Measurements from ENCODE around the gene RNF213. TPM values are rescaled to one million over a fixed set of nuclear protein-coding genes. Genes with fewer than 3 reads are reported as not detected.

The RNF213 gene
- total RNA-seq, 1 donor from 2014 or later, result 29.6 TPM

DNA sequence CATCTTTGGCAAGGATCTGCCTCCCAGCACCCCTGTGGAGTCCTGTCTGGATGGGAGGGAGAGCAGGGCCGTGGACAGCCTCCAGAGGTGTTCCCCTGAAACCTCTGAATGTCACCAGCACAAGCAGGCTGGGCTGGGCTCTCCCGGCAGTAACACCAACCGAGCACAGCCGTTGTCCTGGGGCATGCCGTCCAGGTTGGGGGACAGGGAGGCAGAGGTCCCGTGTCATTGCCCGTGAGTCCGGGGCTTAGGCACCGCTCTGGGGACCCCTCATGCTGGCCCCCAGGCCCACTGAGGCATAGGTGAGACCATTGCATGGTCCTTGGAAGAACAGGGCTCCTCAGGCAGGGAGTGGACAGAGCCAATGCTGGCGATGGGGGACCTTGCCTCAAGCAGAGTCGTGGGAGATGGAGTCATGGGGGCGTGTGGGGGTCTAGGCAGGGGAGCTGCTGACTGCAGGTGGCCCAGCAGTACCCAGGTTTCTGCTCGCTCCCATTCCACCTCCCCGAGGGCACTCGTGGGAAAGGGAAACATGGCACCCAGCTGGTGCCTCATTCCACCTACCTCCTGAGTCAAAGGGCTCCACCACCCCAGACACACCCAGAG lies 171.8 kb downstream of the RNF213 start:
- H3K36me3 Mint-ChIP-seq (ENCODE audit: low read depth), result no peaks in the 10 kb centered on the region
- H3K27me3 Mint-ChIP-seq (ENCODE audit: low read depth), result peaks cover 7% of the 10 kb centered on the region
- H3K27ac Mint-ChIP-seq (ENCODE audit: unreplicated experiment), result no peak overlapping the region
- TF ChIP-seq, protein P1, sequence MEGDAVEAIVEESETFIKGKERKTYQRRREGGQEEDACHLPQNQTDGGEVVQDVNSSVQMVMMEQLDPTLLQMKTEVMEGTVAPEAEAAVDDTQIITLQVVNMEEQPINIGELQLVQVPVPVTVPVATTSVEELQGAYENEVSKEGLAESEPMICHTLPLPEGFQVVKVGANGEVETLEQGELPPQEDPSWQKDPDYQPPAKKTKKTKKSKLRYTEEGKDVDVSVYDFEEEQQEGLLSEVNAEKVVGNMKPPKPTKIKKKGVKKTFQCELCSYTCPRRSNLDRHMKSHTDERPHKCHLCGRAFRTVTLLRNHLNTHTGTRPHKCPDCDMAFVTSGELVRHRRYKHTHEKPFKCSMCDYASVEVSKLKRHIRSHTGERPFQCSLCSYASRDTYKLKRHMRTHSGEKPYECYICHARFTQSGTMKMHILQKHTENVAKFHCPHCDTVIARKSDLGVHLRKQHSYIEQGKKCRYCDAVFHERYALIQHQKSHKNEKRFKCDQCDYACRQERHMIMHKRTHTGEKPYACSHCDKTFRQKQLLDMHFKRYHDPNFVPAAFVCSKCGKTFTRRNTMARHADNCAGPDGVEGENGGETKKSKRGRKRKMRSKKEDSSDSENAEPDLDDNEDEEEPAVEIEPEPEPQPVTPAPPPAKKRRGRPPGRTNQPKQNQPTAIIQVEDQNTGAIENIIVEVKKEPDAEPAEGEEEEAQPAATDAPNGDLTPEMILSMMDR (conservative IDR thresholded peaks at IDR 0.05), result no peak
- no peaks in the 10 kb centered on the region for H3K4me1 Mint-ChIP-seq
- H3K4me3 Mint-ChIP-seq, result no peak overlapping the region
- H3K9me3 Mint-ChIP-seq, result no peaks in the 10 kb centered on the region
- DNase-seq (ENCODE audit: low read depth, low spot score), result no peak

DNA sequence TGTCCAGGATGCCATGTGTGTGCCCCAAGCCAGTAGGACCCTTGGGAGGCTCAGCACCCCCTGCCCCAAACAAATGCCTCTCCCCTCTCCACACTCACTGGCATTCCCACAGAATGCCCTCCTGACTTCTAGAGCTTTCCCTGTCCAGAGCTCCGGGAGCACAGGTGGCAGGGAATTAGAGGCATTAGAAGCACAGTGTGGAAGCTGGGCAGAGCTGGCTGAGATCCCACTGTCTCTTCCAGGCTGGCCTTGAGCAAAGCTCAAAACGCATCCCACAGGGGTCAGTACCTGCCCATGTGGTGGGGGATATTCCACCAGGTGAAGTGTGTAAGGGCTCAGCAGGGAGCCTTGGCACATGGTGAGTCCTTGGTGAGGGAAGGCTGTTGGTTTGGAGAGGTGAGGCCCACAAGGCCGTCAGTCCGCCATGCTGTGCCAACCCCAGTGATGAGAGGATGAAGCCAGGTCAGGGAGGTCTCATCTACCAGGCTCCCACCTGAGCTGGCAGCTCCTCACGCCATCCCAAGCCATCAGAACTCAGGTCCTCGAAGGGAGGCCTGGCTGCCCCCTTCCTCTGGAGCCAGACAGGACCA lies 172.4 kb downstream of the RNF213 start:
- DNase-seq (ENCODE audit: low read depth, low spot score), result no peak
- TF ChIP-seq, protein P1 (conservative IDR thresholded peaks at IDR 0.05), result no peak
- peaks cover 7% of the 10 kb centered on the region for H3K27me3 Mint-ChIP-seq (ENCODE audit: low read depth)
- no peak overlapping the region for H3K4me3 Mint-ChIP-seq
- no peaks in the 10 kb centered on the region for H3K4me1 Mint-ChIP-seq
- H3K27ac Mint-ChIP-seq (ENCODE audit: unreplicated experiment), result no peak overlapping the region
- H3K9me3 Mint-ChIP-seq, result no peaks in the 10 kb centered on the region
- no peaks in the 10 kb centered on the region for H3K36me3 Mint-ChIP-seq (ENCODE audit: low read depth)

DNA sequence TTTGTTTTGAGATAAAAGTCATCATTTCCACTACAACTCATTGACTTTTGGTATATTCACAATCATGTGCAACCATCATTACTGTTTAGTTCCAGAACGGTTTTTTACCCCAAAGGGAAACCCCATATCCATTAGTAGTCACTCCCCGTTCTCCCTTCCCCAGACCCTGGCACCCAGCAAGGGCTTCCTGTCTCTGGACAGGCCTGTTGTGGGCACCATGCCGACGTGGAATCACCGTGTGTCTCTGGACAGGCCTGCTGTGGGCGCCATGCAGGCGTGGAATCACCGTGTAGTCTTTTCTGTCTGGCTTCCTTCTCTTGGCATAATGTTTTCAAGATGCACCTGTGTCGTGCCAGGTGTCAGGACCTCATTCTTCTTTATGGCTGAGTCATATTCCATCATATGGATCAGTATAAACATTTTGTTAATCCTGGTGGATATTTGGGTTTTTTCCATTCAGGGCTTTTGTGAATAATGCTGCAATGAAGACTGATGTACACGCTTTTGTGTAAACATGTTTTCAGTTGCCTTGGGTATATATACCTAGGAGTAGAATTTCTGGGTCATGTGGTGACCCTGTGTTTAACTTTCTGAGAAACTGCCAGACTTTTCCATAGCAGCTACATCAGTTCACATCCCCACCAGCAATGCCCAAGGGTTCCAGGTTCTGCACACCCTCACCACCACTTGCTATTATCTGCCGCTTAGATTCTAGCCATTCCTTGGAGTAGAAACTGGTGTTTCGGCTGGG lies 173.4 kb downstream of the RNF213 start:
- no peaks in the 10 kb centered on the region for H3K4me1 Mint-ChIP-seq
- peaks cover 7% of the 10 kb centered on the region for H3K27me3 Mint-ChIP-seq (ENCODE audit: low read depth)
- H3K36me3 Mint-ChIP-seq (ENCODE audit: low read depth), result no peaks in the 10 kb centered on the region
- no peaks in the 10 kb centered on the region for H3K9me3 Mint-ChIP-seq
- no peak overlapping the region for H3K4me3 Mint-ChIP-seq
- H3K27ac Mint-ChIP-seq (ENCODE audit: unreplicated experiment), result no peak overlapping the region
- TF ChIP-seq, protein P1 (conservative IDR thresholded peaks at IDR 0.05), result no peak
- DNase-seq (ENCODE audit: low read depth, low spot score), result no peak

DNA sequence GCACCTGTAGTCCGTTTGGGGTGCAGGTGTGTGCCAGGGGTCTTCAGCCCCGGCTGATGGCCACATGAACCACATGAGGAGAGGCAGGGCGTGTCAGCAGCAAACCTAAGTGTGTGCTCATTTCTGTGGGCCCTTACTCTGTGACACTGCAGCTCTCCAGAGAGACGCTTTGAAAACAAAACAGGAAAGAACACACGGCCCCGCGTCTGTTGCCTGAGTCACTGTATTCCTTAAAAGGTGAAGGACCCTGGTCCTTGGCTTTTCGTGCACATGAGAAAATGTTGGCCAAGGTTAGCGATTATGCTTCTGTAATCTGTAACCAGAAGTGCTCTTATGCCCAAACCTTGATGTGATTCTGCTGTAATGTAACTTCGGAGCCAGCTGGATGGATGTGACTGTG lies 176.9 kb downstream of the RNF213 start:
- Mint-ChIP-seq H3K27me3 (ENCODE audit: low read depth) (peaks cover 18% of the 10 kb centered on the region), H3K27ac (ENCODE audit: unreplicated experiment) (no peak overlapping the region), H3K9me3 (no peaks in the 10 kb centered on the region), H3K4me1 (no peaks in the 10 kb centered on the region), H3K36me3 (ENCODE audit: low read depth) (no peaks in the 10 kb centered on the region), H3K4me3 (no peak overlapping the region)
- TF ChIP-seq, protein P1 (conservative IDR thresholded peaks at IDR 0.05), result no peak
- DNase-seq (ENCODE audit: low read depth, low spot score), result no peak

DNA sequence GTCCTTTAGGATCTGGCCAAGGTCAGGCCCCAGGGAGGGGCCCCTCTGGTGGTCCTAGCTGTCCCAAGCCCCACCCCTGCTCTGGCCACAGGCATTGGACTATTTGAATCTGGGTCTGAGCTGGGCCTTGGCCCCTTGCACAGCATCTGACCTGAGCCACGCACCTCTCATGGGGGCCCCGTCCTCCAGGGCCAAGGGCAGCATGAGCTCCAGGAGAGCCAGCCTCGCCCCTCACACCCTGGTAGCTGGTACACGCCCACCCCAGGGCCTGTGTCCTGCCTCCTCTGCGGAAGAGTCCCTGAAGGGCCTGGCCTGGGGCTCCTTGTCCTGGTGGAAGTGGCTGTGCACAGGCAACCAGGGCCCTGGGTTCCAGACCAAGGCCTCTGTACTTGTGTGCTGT lies 178.2 kb downstream of the RNF213 start:
- H3K4me3 Mint-ChIP-seq, result no peak overlapping the region
- no peak for DNase-seq (ENCODE audit: low read depth, low spot score)
- H3K27me3 Mint-ChIP-seq (ENCODE audit: low read depth), result peaks cover 27% of the 10 kb centered on the region
- TF ChIP-seq, protein P1 (conservative IDR thresholded peaks at IDR 0.05), result no peak
- H3K36me3 Mint-ChIP-seq (ENCODE audit: low read depth), result no peaks in the 10 kb centered on the region
- H3K4me1 Mint-ChIP-seq, result no peaks in the 10 kb centered on the region
- H3K9me3 Mint-ChIP-seq, result no peaks in the 10 kb centered on the region
- no peak overlapping the region for H3K27ac Mint-ChIP-seq (ENCODE audit: unreplicated experiment)

Data from neural crest cell (in vitro differentiated cells).